HepG2 (cell line): Measurements from ENCODE around the gene MTCH1. TPM values are rescaled to one million over a fixed set of nuclear protein-coding genes. Genes with fewer than 3 reads are reported as not detected.

Source experiments
- ARID4A ChIP-seq: sonication (generic); formaldehyde crosslinking; IDR thresholded peaks from 2 replicates; pipeline ENCODE4 v1.5.0; 2020; ENCODE audit warnings: mild to moderate bottlenecking, missing genetic modification reagents, borderline replicate concordance
- ARNT2 ChIP-seq: sonication (generic); formaldehyde crosslinking; IDR thresholded peaks from 2 replicates; pipeline ENCODE4 v1.8.0; 2022; ENCODE audit warnings: mild to moderate bottlenecking, low read depth, missing genetic modification reagents, moderate library complexity
- DR1 ChIP-seq: sonication (generic); formaldehyde crosslinking; IDR thresholded peaks from 2 replicates; pipeline ENCODE4 v1.8.0; 2021; ENCODE audit warnings: mild to moderate bottlenecking, missing genetic modification reagents, inconsistent platforms
- FIP1L1 ChIP-seq: fragments of 200-400 bp; formaldehyde crosslinking; IDR thresholded peaks from 2 replicates; pipeline ENCODE4 v1.6.1; 2018; ENCODE audit warnings: low read depth, mild to moderate bottlenecking, low read length, moderate library complexity, borderline replicate concordance; ENCODE audit not compliant: insufficient read depth
- JUNB ChIP-seq: sonication (generic); formaldehyde crosslinking; IDR thresholded peaks from 2 replicates; pipeline ENCODE4 v1.8.0; 2022; ENCODE audit warnings: missing genetic modification reagents, mild to moderate bottlenecking, borderline replicate concordance
- NONO ChIP-seq, 2 experiments: fragments of 450-650 bp in 1 of 2; sonication (generic) in 1 of 2; formaldehyde crosslinking in 1 of 2; IDR thresholded peaks in 1 of 2; conservative IDR thresholded peaks in 1 of 2; 2 replicates each; pipeline versions ENCODE4 v1.6.1 to v1.8.0; 2017 to 2022; ENCODE audit warnings: mild to moderate bottlenecking in 1 of 2, missing genetic modification reagents in 1 of 2, moderate library complexity in 1 of 2
- U2AF1 ChIP-seq: fragments of 200-400 bp; formaldehyde crosslinking; optimal IDR thresholded peaks from 2 replicates; pipeline ENCODE3; 2017; ENCODE audit warnings: mild to moderate bottlenecking, low read depth, low read length
- ZNF207 ChIP-seq: fragments of 450-650 bp; IDR thresholded peaks from 2 replicates; pipeline ENCODE4 v1.6.1; 2016; ENCODE audit warnings: antibody characterized with exemption, borderline replicate concordance
- polyA plus RNA-seq, 8 experiments: library from polyadenylated mRNA; depleted of rRNA in 3 of 8; stranded (reverse) in 7 of 8; unstranded in 1 of 8; fragments of >200 nt; fragmentation: Illumina TruSeq in 4 of 8; extraction: Trizol in 4 of 8; gene quantifications; 2 replicates each; pipeline versions ENCODE4 v1.2.1 to v1.2.3, GENCODE V29; 2011 to 2016; ENCODE audit warnings: low read depth in 4 of 8, missing spikeins in 1 of 8, mixed read lengths in 1 of 8; ENCODE audit not compliant: insufficient read depth in 1 of 8
- total RNA-seq, 5 experiments: library from RNA; depleted of rRNA; stranded (reverse); fragments of >200 nt; fragmentation: Illumina TruSeq; extraction: Trizol; gene quantifications; 2 replicates each; pipeline ENCODE4 v1.2.3, GENCODE V29; 2016; ENCODE audit warnings: low read depth in 1 of 5

Gene MTCH1
- total and polyA plus RNA-seq, 2 of the 13 experiments (the other 11 are each of a cell fraction or from before 2014, with no cell fraction given) = 86.2 to 144 TPM

- 0 out of 2 replicates have a peak, but pooled peaks have one; percentile 23 for TF ChIP-seq ARID4A (CRISPR knock-in tag)
- TF ChIP-seq U2AF1 = no peak
- peak; percentile 64; the same call in 1 of the 2 replicates for TF ChIP-seq NONO (IDR thresholded peaks at IDR 0.05)
- no peak for TF ChIP-seq NONO (CRISPR knock-in tag; conservative IDR thresholded peaks at IDR 0.05)
- TF ChIP-seq ARNT2 (CRISPR knock-in tag) = no peak
- 0 out of 2 replicates have a peak, but pooled peaks have one; percentile 53 for TF ChIP-seq ZNF207
- TF ChIP-seq JUNB (CRISPR knock-in tag) = peak; percentile 36; the same call in 1 of the 2 replicates
- TF ChIP-seq DR1 = no peak
- TF ChIP-seq FIP1L1 = no peak
- TF ChIP-seq, all 625 proteins: peak for 12
These were observed 34.8 kb upstream of the MTCH1 start (continued) for GRCh38 chr6:37020812-37021211.
